ENCODE results near the gene LNX1. TPM values are rescaled to one million over a fixed set of nuclear protein-coding genes. Genes with fewer than 3 reads are reported as not detected.

Gene LNX1
- total and polyA plus RNA-seq, 9 of the 15 experiments (the other 6 are each of a cell fraction or from before 2014, with no cell fraction given): 0.40 to 3.6 (median 2.2) TPM

DNA sequence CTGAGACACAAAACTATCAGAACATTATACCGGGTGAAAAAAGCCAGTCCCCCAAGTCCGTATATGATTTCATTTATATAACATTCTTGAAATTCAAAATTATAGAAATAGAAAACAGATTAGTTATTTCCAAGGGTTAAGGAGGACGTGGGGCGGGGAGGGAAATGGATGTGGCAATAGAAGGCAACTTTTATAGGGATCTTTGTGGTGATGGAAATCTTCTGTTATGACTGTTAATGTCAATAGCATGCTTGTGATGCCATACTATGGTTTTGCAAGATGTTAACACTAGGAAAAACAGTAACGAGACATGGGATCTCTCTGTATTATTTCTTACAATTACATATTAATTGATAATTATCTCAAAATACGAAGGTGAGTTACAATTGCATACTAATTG lies 96.4 kb downstream of the LNX1 start:
- no peak overlapping the region for H3K9ac ChIP-seq (ENCODE audit: insufficient read depth in 1 of 2, low read depth in 2 of 2, low read length in 2 of 2)
- H3K4me3 ChIP-seq: no peak overlapping the region
- H3K9me3 ChIP-seq (replicated peaks; ENCODE audit: control insufficient read depth, insufficient read depth, low read depth, low read length): no peaks in the 10 kb centered on the region
- intact Hi-C loops (cut with micrococcal nuclease): loop anchor here (10.0 kb wide), 2 partner anchors 480 to 740 kb away; no protein-coding TSS in a partner anchor
- in situ Hi-C loops (cut with MboI): loop anchor here (25.0 kb wide), 1 partner anchor 742 kb away; the partner anchor contains the start of gene PDGFRA
- ChIA-PET POLR2A (interaction anchor here (0.6 kb wide), 1 partner anchor 175 kb away, joined by 3 read pairs; no protein-coding TSS in a partner anchor), CTCF (ENCODE audit: low intra/inter-chr PET ratio) (no interaction called here)
- H3K27me3 ChIP-seq (ENCODE audit: control insufficient read depth in 2 of 2, insufficient read depth in 2 of 2, low read length in 2 of 2): no peaks in the 10 kb centered on the region
- H2AFZ ChIP-seq (ENCODE audit: low read depth, low read length): no peak overlapping the region
- H3K36me3 ChIP-seq (ENCODE audit: control insufficient read depth, insufficient read depth, low read length): no peaks in the 10 kb centered on the region
- TF ChIP-seq ZNF655 (CRISPR knock-in tag; IDR thresholded peaks at IDR 0.05) (no peak), ZC3H4 (CRISPR knock-in tag; IDR thresholded peaks at IDR 0.05; ENCODE audit: borderline replicate concordance) (no peak), KAT8 (IDR thresholded peaks at IDR 0.05; ENCODE audit: low read depth) (no peak), NRF1 (conservative IDR thresholded peaks at IDR 0.05 in 1 of 2, IDR thresholded peaks at IDR 0.05 in 1 of 2) (no peak), STAT5A (IDR thresholded peaks at IDR 0.05; ENCODE audit: borderline replicate concordance, low read length) (no peak), ID3 (CRISPR knock-in tag; IDR thresholded peaks at IDR 0.05) (no peak), ID3 (tag; IDR thresholded peaks at IDR 0.05) (no peak), OTX1 (CRISPR knock-in tag; IDR thresholded peaks at IDR 0.05) (no peak), BCOR (IDR thresholded peaks at IDR 0.05) (no peak), RBM22 (IDR thresholded peaks at IDR 0.05; ENCODE audit: low read depth, low read length, poor library complexity, severe bottlenecking) (no peak), BRCA1 (IDR thresholded peaks at IDR 0.05) (no peak), BRCA1 (CRISPR knock-in tag; IDR thresholded peaks at IDR 0.05) (no peak), KAT7 (CRISPR knock-in tag; IDR thresholded peaks at IDR 0.05; ENCODE audit: borderline replicate concordance) (no peak), MAFF (IDR thresholded peaks at IDR 0.05; ENCODE audit: low read length) (no peak), ZNF444 (CRISPR knock-in tag; IDR thresholded peaks at IDR 0.05) (no peak)
- no peaks in the 10 kb centered on the region for H3K9me1 ChIP-seq (ENCODE audit: control insufficient read depth, insufficient read depth, low read length)
- 24% methylated on average over 6 of the region's 6 CpGs for WGBS (ENCODE audit: insufficient coverage, low coverage, missing lambda C conversion rate)
- no TSS peak for BruUV-seq (replicated peaks)
- FAIRE-seq (no peak), DNase-seq (ENCODE audit: extremely low read depth in 1 of 4, low spot score in 3 of 4) (no peak), ATAC-seq (no peak)
- H4K20me1 ChIP-seq (replicated peaks; ENCODE audit: control insufficient read depth, insufficient read depth, low read length): no peaks in the 10 kb centered on the region
- no peak overlapping the region for H3K27ac ChIP-seq (ENCODE audit: extremely low read depth, low read depth, low read length)
- no peak overlapping the region for H3K4me2 ChIP-seq (ENCODE audit: insufficient read depth, low read length)
- H3K79me2 ChIP-seq (ENCODE audit: control insufficient read depth, insufficient read depth, low read length): no peaks in the 10 kb centered on the region
- H3K4me1 ChIP-seq (replicated peaks in 1 of 2; ENCODE audit: control insufficient read depth in 2 of 2, insufficient read depth in 2 of 2, low read length in 2 of 2): peaks cover 0 to 4% of the 10 kb centered on the region in 2 experiments; a peak in 1 of 5 replicates
